ENCODE results near the gene COL28A1. TPM values are rescaled to one million over a fixed set of nuclear protein-coding genes. Genes with fewer than 3 reads are reported as not detected.

The COL28A1 gene
- total and polyA plus RNA-seq, 4 donors = 1.3 to 10.2 (median 3.2) TPM

GRCh38 chr7:7443806-7444350 lies 91.8 kb downstream of the COL28A1 start:
- no peak overlapping the region for H3K9ac ChIP-seq (ENCODE audit: insufficient read depth in 1 of 2, low read length in 2 of 2)
- H3K4me3 ChIP-seq = no peak overlapping the region
- TF ChIP-seq, protein P1, sequence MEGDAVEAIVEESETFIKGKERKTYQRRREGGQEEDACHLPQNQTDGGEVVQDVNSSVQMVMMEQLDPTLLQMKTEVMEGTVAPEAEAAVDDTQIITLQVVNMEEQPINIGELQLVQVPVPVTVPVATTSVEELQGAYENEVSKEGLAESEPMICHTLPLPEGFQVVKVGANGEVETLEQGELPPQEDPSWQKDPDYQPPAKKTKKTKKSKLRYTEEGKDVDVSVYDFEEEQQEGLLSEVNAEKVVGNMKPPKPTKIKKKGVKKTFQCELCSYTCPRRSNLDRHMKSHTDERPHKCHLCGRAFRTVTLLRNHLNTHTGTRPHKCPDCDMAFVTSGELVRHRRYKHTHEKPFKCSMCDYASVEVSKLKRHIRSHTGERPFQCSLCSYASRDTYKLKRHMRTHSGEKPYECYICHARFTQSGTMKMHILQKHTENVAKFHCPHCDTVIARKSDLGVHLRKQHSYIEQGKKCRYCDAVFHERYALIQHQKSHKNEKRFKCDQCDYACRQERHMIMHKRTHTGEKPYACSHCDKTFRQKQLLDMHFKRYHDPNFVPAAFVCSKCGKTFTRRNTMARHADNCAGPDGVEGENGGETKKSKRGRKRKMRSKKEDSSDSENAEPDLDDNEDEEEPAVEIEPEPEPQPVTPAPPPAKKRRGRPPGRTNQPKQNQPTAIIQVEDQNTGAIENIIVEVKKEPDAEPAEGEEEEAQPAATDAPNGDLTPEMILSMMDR (IDR thresholded peaks at IDR 0.05; ENCODE audit: control extremely low read depth, extremely low read depth) = no peak
- peaks cover 0 to 4% (median 0%) of the 10 kb centered on the region in 5 donors for H3K4me1 ChIP-seq (ENCODE audit: control insufficient read depth in 5 of 5, insufficient read depth in 5 of 5, low read length in 5 of 5)
- WGBS, 2 donors = 44 to 56% methylated on average over 3 of the region's 3 CpGs
- no peaks in the 10 kb centered on the region for H3K27me3 ChIP-seq (ENCODE audit: control insufficient read depth in 3 of 3, insufficient read depth in 3 of 3, low read length in 2 of 3)
- H3K27ac ChIP-seq (ENCODE audit: low read depth in 1 of 2, low read length in 1 of 2) = no peak overlapping the region
- ATAC-seq (ENCODE audit: insufficient read depth, low FRiP score) (no peak), DNase-seq (no peak)
- H3K36me3 ChIP-seq (ENCODE audit: control insufficient read depth in 4 of 4, insufficient read depth in 4 of 4, low read length in 4 of 4) = no peaks in the 10 kb centered on the region
- peaks cover 0 to 2% (median 2%) of the 10 kb centered on the region in 4 donors for H3K9me3 ChIP-seq (ENCODE audit: control insufficient read depth in 4 of 4, insufficient read depth in 3 of 4, low read length in 3 of 4)

DNA sequence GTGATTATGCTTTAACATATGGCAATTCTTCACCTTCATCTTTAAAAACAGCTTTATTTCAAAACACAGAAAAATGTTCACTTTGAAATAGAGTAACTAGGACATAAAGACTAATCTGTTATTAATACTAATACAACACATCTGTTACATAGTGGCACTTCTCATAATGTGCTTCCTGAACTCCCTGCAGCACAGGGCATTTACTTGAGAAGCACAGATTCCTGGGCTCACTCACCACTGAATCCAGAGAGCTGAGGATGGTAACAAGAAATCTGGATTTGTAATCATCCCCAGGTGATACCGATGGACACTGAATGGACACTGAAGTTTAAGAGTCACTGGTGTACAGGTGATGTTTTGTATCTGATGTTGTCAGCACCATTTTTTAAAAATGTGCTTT lies 96.1 kb downstream of the COL28A1 start:
- Histone ChIP-seq H3K9me3 (ENCODE audit: control insufficient read depth in 4 of 4, insufficient read depth in 3 of 4, low read length in 3 of 4) (no peaks in the 10 kb centered on the region), H3K9ac (ENCODE audit: insufficient read depth in 1 of 2, low read length in 2 of 2) (no peak overlapping the region), H3K4me3 (no peak overlapping the region), H3K36me3 (ENCODE audit: control insufficient read depth in 4 of 4, insufficient read depth in 4 of 4, low read length in 4 of 4) (no peaks in the 10 kb centered on the region), H3K4me1 (ENCODE audit: control insufficient read depth in 5 of 5, insufficient read depth in 5 of 5, low read length in 5 of 5) (peaks cover 0 to 4% (median under 1%) of the 10 kb centered on the region in 5 donors), H3K27ac (ENCODE audit: low read depth in 1 of 2, low read length in 1 of 2) (no peak overlapping the region), H3K27me3 (ENCODE audit: control insufficient read depth in 3 of 3, insufficient read depth in 3 of 3, low read length in 2 of 3) (no peaks in the 10 kb centered on the region)
- ATAC-seq (ENCODE audit: insufficient read depth, low FRiP score) = no peak
- 90 to 97% methylated on average over 1 of the region's 1 CpG for WGBS, 2 donors
- TF ChIP-seq, protein P1 (IDR thresholded peaks at IDR 0.05; ENCODE audit: control extremely low read depth, extremely low read depth) = no peak
- no peak for DNase-seq

GRCh38 chr7:7438851-7439250 lies 96.8 kb downstream of the COL28A1 start:
- no peak overlapping the region for H3K9ac ChIP-seq (ENCODE audit: insufficient read depth in 1 of 2, low read length in 2 of 2)
- no peaks in the 10 kb centered on the region for H3K27me3 ChIP-seq (ENCODE audit: control insufficient read depth in 3 of 3, insufficient read depth in 3 of 3, low read length in 2 of 3)
- H3K4me1 ChIP-seq (ENCODE audit: control insufficient read depth in 5 of 5, insufficient read depth in 5 of 5, low read length in 5 of 5) = peaks cover 0 to 8% (median 2%) of the 10 kb centered on the region in 5 donors
- no peaks in the 10 kb centered on the region for H3K36me3 ChIP-seq (ENCODE audit: control insufficient read depth in 4 of 4, insufficient read depth in 4 of 4, low read length in 4 of 4)
- WGBS, 2 donors = 60 to 69% methylated on average over 5 of the region's 5 CpGs
- ATAC-seq (ENCODE audit: insufficient read depth, low FRiP score) (no peak), DNase-seq (no peak)
- no peak overlapping the region for H3K27ac ChIP-seq (ENCODE audit: low read depth in 1 of 2, low read length in 1 of 2)
- H3K4me3 ChIP-seq = no peak overlapping the region
- TF ChIP-seq, protein P1 (IDR thresholded peaks at IDR 0.05; ENCODE audit: control extremely low read depth, extremely low read depth) = no peak
- H3K9me3 ChIP-seq (ENCODE audit: control insufficient read depth in 4 of 4, insufficient read depth in 3 of 4, low read length in 3 of 4) = no peaks in the 10 kb centered on the region

GRCh38 chr7:7435978-7436377 lies 99.7 kb downstream of the COL28A1 start:
- peaks cover 0 to 8% (median 2%) of the 10 kb centered on the region in 5 donors for H3K4me1 ChIP-seq (ENCODE audit: control insufficient read depth in 5 of 5, insufficient read depth in 5 of 5, low read length in 5 of 5)
- DNase-seq = no peak
- no peak overlapping the region for H3K27ac ChIP-seq (ENCODE audit: low read depth in 1 of 2, low read length in 1 of 2)
- whole genome bisulfite sequencing, 2 donors = 96 to 97% methylated on average over 1 of the region's 1 CpG
- no peaks in the 10 kb centered on the region for H3K36me3 ChIP-seq (ENCODE audit: control insufficient read depth in 4 of 4, insufficient read depth in 4 of 4, low read length in 4 of 4)
- H3K4me3 ChIP-seq = no peak overlapping the region
- H3K27me3 ChIP-seq (ENCODE audit: control insufficient read depth in 3 of 3, insufficient read depth in 3 of 3, low read length in 2 of 3) = no peaks in the 10 kb centered on the region
- TF ChIP-seq, protein P1 (IDR thresholded peaks at IDR 0.05; ENCODE audit: control extremely low read depth, extremely low read depth) = no peak
- ATAC-seq (ENCODE audit: insufficient read depth, low FRiP score) = no peak
- H3K9ac ChIP-seq (ENCODE audit: insufficient read depth in 1 of 2, low read length in 2 of 2) = no peak overlapping the region
- H3K9me3 ChIP-seq (ENCODE audit: control insufficient read depth in 4 of 4, insufficient read depth in 3 of 4, low read length in 3 of 4) = no peaks in the 10 kb centered on the region
